ENCODE data around the gene HIRA.

The HIRA gene

DNA sequence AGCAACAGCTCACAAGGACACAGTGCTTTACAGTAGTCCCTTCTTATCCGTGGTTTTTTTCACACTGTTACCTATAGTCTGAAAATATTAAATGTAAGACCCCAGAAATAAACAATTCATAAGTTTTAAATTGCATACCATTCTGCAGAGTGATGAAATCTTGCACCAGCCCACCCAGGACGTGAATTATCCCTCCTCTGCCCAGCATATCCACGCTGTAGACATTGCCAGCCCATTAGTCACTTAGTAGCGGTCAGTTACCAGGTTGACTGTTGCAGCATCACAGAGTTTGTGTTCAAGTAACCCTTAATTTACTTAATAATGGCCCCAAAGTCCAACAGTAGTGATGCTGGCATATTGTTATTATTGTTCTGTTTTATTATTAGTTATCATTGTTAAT lies 143.6 kb downstream of the HIRA start:
- Histone ChIP-seq H3K79me2 (ENCODE audit: control insufficient read depth, low read length) (peaks cover 10% of the 10 kb centered on the region), H3F3A (ENCODE audit: control insufficient read depth, insufficient read depth) (no peaks in the 10 kb centered on the region), H3K4me3 (ENCODE audit: low read length) (no peak overlapping the region), H3K27me3 (ENCODE audit: control insufficient read depth, low read length) (peaks cover 51% of the 10 kb centered on the region), H3K9me2 (replicated peaks; ENCODE audit: control insufficient read depth, low read length) (no peaks in the 10 kb centered on the region), H3K36me3 (ENCODE audit: control insufficient read depth, low read length) (no peaks in the 10 kb centered on the region), H4K20me1 (ENCODE audit: control insufficient read depth, insufficient read depth, low read depth, low read length) (no peaks in the 10 kb centered on the region), H3K9me3 (ENCODE audit: control insufficient read depth, insufficient read depth, low read length) (no peaks in the 10 kb centered on the region), H3K4me2 (ENCODE audit: low read length) (no peak overlapping the region), H3K4me1 (ENCODE audit: control insufficient read depth, low read length) (peaks cover 15% of the 10 kb centered on the region), H3K27ac (ENCODE audit: low read depth, low read length) (no peak overlapping the region)
- TF ChIP-seq EZH2phosphoT487 (IDR thresholded peaks at IDR 0.05; ENCODE audit: borderline replicate concordance, low read length) (no peak), CTCF (IDR thresholded peaks at IDR 0.05; ENCODE audit: low read depth, low read length, poor library complexity, severe bottlenecking) (no peak)

DNA sequence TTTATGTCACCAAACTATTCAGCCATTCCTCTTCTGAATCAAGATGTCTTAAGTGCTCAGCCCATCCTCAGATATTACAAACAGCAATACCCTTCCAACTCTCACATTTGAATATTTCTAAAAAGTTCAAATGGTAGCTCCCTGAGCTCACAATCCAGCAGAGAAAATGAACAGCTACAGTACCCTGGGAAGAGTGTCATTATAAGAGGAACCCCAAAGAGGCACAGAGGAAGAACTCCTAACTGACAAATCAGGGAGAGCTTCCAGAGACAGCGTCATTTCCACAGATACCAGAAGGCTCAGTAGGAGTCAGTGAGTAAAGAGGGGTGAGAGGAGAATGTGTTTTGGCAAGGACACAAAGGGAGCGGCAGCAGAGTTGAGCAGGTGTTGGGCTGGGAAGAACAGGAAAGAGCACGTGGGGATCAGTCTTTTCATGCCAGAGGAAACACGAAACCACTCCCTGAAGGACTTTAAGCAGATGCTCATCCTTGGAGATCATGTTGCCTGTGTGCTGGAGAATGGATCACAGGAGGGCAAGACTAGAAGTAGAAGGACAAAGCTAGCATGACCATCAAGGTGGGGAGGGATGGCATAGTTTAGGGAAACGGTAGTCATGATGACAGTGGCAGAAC lies 144.3 kb downstream of the HIRA start:
- H3K4me1 ChIP-seq (ENCODE audit: control insufficient read depth, low read length): peaks cover 8% of the 10 kb centered on the region
- no peaks in the 10 kb centered on the region for H3F3A ChIP-seq (ENCODE audit: control insufficient read depth, insufficient read depth)
- H3K27ac ChIP-seq (ENCODE audit: low read depth, low read length): no peak overlapping the region
- no peaks in the 10 kb centered on the region for H4K20me1 ChIP-seq (ENCODE audit: control insufficient read depth, insufficient read depth, low read depth, low read length)
- H3K27me3 ChIP-seq (ENCODE audit: control insufficient read depth, low read length): peaks cover 51% of the 10 kb centered on the region
- H3K4me3 ChIP-seq (ENCODE audit: low read length): no peak overlapping the region
- TF ChIP-seq EZH2phosphoT487 (IDR thresholded peaks at IDR 0.05; ENCODE audit: borderline replicate concordance, low read length): no peak
- TF ChIP-seq CTCF (IDR thresholded peaks at IDR 0.05; ENCODE audit: low read depth, low read length, poor library complexity, severe bottlenecking): no peak
- no peak overlapping the region for H3K4me2 ChIP-seq (ENCODE audit: low read length)
- H3K79me2 ChIP-seq (ENCODE audit: control insufficient read depth, low read length): peaks cover 3% of the 10 kb centered on the region
- H3K9me2 ChIP-seq (replicated peaks; ENCODE audit: control insufficient read depth, low read length): no peaks in the 10 kb centered on the region
- no peaks in the 10 kb centered on the region for H3K36me3 ChIP-seq (ENCODE audit: control insufficient read depth, low read length)
- no peaks in the 10 kb centered on the region for H3K9me3 ChIP-seq (ENCODE audit: control insufficient read depth, insufficient read depth, low read length)

GRCh38 chr22:19285831-19286230 lies 145.7 kb downstream of the HIRA start:
- Histone ChIP-seq H3K79me2 (ENCODE audit: control insufficient read depth, low read length) (no peaks in the 10 kb centered on the region), H3K4me2 (ENCODE audit: low read length) (no peak overlapping the region), H3K36me3 (ENCODE audit: control insufficient read depth, low read length) (no peaks in the 10 kb centered on the region), H3K9me2 (replicated peaks; ENCODE audit: control insufficient read depth, low read length) (no peaks in the 10 kb centered on the region), H4K20me1 (ENCODE audit: control insufficient read depth, insufficient read depth, low read depth, low read length) (no peaks in the 10 kb centered on the region), H3K4me1 (ENCODE audit: control insufficient read depth, low read length) (no peaks in the 10 kb centered on the region), H3K4me3 (ENCODE audit: low read length) (no peak overlapping the region), H3F3A (ENCODE audit: control insufficient read depth, insufficient read depth) (no peaks in the 10 kb centered on the region), H3K27ac (ENCODE audit: low read depth, low read length) (no peak overlapping the region), H3K9me3 (ENCODE audit: control insufficient read depth, insufficient read depth, low read length) (no peaks in the 10 kb centered on the region), H3K27me3 (ENCODE audit: control insufficient read depth, low read length) (peaks cover 45% of the 10 kb centered on the region)
- TF ChIP-seq CTCF (IDR thresholded peaks at IDR 0.05; ENCODE audit: low read depth, low read length, poor library complexity, severe bottlenecking) (no peak), EZH2phosphoT487 (IDR thresholded peaks at IDR 0.05; ENCODE audit: borderline replicate concordance, low read length) (no peak)

All from DOHH2 (cell line).